ENCODE data around the gene CES4A. TPM values are rescaled to one million over a fixed set of nuclear protein-coding genes. Genes with fewer than 3 reads are reported as not detected.
A peak's percentile ranks its signal among the peaks of the same experiment; 100 is the strongest.

Gene CES4A
- total and polyA plus RNA-seq, 9 of the 15 experiments (the other 6 are each of a cell fraction or from before 2014, with no cell fraction given), result 0.09 to 0.13 (median 0.11) TPM; not detected in 6

DNA sequence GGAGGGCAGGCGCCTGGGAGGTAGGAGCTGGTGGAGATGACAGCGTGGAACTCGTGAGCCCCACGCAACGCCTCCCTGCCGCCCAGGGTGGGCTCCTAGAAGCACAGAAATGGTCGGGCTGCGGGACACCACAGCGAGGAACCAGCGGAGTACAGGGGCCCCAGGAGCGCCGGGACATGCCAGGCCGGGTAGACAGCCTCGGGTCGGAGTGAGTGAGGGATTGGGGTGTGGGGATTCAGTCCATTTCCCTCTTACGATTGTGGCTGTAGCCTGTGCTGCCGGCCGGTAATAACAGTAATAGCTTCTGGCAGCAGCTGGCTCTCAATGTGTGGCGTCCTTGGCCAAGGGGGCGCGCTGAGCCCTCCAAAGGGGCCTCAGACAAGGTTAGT lies 39.6 kb upstream of the CES4A start:
- no peak for FAIRE-seq
- Histone ChIP-seq H3K9ac (ENCODE audit: insufficient read depth in 1 of 2, low read depth in 2 of 2, low read length in 2 of 2) (no peak overlapping the region), H3K27me3 (ENCODE audit: control insufficient read depth in 2 of 2, insufficient read depth in 2 of 2, low read length in 2 of 2) (no peaks in the 10 kb centered on the region), H3K9me1 (ENCODE audit: control insufficient read depth, insufficient read depth, low read length) (no peaks in the 10 kb centered on the region), H3K27ac (ENCODE audit: extremely low read depth, low read depth, low read length) (no peak overlapping the region), H3K4me2 (ENCODE audit: insufficient read depth, low read length) (no peak overlapping the region), H3K36me3 (ENCODE audit: control insufficient read depth, insufficient read depth, low read length) (peaks cover 3% of the 10 kb centered on the region; the same call in 1 of the 3 replicates), H4K20me1 (replicated peaks; ENCODE audit: control insufficient read depth, insufficient read depth, low read length) (no peaks in the 10 kb centered on the region), H2AFZ (ENCODE audit: low read depth, low read length) (no peak overlapping the region), H3K9me3 (replicated peaks; ENCODE audit: control insufficient read depth, insufficient read depth, low read depth, low read length) (peaks cover 2% of the 10 kb centered on the region), H3K4me1 (replicated peaks in 1 of 2; ENCODE audit: control insufficient read depth in 2 of 2, insufficient read depth in 2 of 2, low read length in 2 of 2) (peaks cover 5 to 11% of the 10 kb centered on the region in 2 experiments; a peak in 1 of 5 replicates), H3K79me2 (ENCODE audit: control insufficient read depth, insufficient read depth, low read length) (no peaks in the 10 kb centered on the region), H3K4me3 (no peak overlapping the region)
- 46% methylated on average over 13 of the region's 21 CpGs for WGBS (ENCODE audit: insufficient coverage, low coverage, missing lambda C conversion rate)
- DNase-seq (ENCODE audit: extremely low read depth in 1 of 4, low spot score in 3 of 4), result no peak
- no peak for TF ChIP-seq TOE1 (IDR thresholded peaks at IDR 0.05; ENCODE audit: borderline replicate concordance)
- no peak for TF ChIP-seq TOE1 (CRISPR knock-in tag; IDR thresholded peaks at IDR 0.05; ENCODE audit: borderline replicate concordance, low read depth)
- TF ChIP-seq TBP (optimal IDR thresholded peaks at IDR 0.05; ENCODE audit: low read depth, low read length), result no peak
- no peak for TF ChIP-seq ZNF263 (CRISPR knock-in tag; IDR thresholded peaks at IDR 0.05; ENCODE audit: borderline replicate concordance)
- TF ChIP-seq, protein P1, sequence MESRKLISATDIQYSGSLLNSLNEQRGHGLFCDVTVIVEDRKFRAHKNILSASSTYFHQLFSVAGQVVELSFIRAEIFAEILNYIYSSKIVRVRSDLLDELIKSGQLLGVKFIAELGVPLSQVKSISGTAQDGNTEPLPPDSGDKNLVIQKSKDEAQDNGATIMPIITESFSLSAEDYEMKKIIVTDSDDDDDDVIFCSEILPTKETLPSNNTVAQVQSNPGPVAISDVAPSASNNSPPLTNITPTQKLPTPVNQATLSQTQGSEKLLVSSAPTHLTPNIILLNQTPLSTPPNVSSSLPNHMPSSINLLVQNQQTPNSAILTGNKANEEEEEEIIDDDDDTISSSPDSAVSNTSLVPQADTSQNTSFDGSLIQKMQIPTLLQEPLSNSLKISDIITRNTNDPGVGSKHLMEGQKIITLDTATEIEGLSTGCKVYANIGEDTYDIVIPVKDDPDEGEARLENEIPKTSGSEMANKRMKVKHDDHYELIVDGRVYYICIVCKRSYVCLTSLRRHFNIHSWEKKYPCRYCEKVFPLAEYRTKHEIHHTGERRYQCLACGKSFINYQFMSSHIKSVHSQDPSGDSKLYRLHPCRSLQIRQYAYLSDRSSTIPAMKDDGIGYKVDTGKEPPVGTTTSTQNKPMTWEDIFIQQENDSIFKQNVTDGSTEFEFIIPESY (CRISPR knock-in tag; IDR thresholded peaks at IDR 0.05), result 0 out of 2 replicates have a peak, but pooled peaks have one; percentile 5
- TF ChIP-seq CHD1 (IDR thresholded peaks at IDR 0.05; ENCODE audit: low read length), result no peak
- no peak for TF ChIP-seq KLF6 (CRISPR knock-in tag; IDR thresholded peaks at IDR 0.05; ENCODE audit: borderline replicate concordance)
- TF ChIP-seq MAFF (IDR thresholded peaks at IDR 0.05; ENCODE audit: low read length), result no peak
- intact Hi-C loops (cut with micrococcal nuclease) (loop anchor here (5.0 kb wide), 2 partner anchors 52 to 153 kb away; no protein-coding TSS in a partner anchor), in situ Hi-C loops (cut with MboI) (no loop called here)
- CTCF ChIA-PET (ENCODE audit: low intra/inter-chr PET ratio), result interaction anchor here (0.6 kb wide), 1 partner anchor 224 kb away, joined by 3 read pairs; no protein-coding TSS in a partner anchor
- ATAC-seq, result no peak
- BruUV-seq (replicated peaks), result no TSS peak
- POLR2A ChIA-PET, result no interaction called here

Measured in K562 (cell line).